NT2/D1 (cell line): Measurements from ENCODE around the gene ADAMTS12.

Source experiments
- YY1 ChIP-seq: IDR thresholded peaks from 2 replicates; pipeline ENCODE4 v1.6.1; 2011; ENCODE audit not compliant: insufficient read length, insufficient read depth
- ZNF274 ChIP-seq: IDR thresholded peaks from 2 replicates; pipeline ENCODE4 v1.6.1; 2011; ENCODE audit warnings: mild to moderate bottlenecking, low read depth, low read length

DNA sequence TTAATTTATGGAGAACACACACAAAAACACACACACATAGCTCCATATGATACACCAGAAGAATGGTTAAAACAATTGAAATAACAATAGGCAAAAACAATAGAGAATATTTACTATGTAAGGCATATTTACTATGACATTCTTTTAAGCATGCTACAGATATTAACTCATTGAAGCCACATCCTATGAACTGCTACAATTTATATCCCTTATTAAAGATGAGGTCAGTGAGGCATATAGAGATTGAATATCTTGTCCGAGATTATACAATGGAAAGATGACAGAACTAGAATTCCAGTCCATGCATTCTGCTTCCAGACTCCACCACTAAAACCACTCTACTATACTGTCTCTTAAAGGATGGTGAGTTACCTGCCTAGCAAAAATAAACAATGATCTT is 60.7 kb downstream of the ADAMTS12 start:
- TF ChIP-seq YY1 (no peak), ZNF274 (no peak)
